GM21737 (cell line): Measurements from ENCODE around the gene LLGL1.

Experiments
- ATAC-seq: cut with Tn5 transposase; IDR thresholded peaks from one replicate; pipeline ENCODE4 v1.9.1; 2021; ENCODE audit warnings: mild to moderate bottlenecking, moderate library complexity; ENCODE audit not compliant: unreplicated experiment

The LLGL1 gene

DNA sequence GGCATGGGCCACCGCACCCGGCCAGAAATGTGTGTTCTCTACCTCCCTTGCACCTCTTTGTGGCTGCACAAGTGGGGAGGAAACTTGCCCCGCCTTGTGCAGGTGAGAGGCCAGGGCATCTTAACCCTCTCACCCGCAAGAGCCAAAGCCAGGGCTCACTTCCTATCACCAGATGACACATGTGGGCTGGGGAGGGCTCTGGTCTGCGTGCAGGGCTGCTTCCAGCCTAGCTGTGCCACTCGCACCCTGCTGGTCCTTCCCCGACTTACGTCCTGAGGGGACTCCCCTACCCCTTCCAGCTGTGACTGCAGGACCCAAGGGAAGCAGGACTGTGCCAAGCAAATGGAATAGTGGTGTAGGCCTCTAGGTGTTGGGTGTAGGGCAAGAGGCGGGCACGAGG lies 41.9 kb downstream of the LLGL1 start:
- ATAC-seq = no peak

DNA sequence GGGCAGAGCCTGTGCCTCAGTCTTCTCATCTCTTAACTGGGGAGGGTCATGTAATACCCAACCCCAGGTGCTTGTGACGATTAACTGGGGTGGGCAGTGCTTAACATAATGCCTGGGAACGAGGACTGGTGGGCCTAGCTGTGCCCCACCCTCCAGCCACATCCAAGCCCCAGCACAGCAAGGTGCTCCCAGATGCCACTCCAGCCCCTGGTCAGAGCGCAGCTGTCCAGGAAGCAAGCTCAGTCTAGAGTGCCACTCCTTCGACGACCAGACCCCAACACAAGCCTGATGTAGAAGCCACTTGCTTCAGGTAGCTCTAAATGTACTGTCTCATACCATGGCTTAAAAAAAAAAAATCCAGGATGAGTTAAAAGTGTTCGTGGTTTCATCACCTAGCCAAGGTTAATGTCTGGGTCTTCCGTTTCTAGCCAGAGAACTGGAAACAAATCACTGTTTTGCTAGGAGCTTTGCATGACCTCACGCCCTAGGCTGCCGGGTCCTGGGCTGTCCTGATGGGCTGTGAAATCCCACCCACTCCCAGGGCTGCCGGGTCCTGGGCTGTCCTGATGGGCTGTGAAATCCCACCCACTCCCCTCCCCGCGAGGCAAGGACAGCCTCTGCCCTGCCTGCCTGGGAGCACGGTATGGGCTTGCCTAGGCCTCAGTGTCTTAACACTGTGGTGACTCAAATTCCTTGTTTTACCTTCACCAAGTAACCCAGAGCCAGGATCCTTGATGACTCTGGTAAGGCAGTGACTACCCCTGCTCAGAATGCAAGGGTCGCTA lies 42.7 kb downstream of the LLGL1 start:
- no peak for ATAC-seq

DNA sequence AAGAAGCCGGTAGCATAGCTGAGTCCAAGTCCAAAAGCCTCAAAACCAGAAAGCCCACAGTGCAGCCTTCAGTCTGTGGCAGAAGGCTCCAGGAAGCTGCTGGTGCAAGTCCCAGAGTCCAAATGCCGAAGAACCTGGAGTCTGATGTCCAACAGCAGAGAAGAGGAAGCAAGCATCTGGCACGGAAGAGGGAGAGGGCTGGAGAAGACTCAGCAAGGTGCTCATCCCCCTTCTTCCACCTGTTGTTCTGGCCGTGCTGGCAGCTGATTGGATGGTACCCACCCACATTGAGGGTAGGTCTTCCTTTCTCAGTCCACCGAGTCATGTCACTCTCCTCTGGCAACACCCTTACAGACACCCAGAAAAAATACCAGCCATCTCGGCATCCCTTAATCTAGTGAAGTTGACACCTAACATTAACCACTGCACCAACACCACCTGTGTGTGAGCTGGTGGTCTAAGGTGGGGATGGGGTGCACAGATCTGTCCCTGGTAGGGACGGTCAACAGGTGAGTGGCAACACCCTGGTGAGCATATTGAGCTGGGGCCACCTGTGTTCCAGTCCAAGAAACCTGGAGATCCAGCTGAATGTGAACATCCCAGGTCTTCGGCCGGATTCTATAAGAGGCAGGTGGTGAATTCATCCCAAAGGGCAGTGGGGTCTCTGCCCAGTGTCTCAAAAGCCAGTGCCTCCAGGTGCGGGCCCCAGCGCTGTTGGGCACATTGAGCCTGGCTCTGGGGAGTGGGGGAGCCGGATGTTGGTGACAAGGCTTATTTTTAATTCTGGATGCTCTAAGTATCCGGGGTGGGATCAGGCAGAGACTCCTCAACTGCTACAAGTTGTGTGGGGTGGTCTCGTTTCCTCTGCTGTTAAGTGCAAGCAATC lies 44.9 kb downstream of the LLGL1 start:
- no peak for ATAC-seq

DNA sequence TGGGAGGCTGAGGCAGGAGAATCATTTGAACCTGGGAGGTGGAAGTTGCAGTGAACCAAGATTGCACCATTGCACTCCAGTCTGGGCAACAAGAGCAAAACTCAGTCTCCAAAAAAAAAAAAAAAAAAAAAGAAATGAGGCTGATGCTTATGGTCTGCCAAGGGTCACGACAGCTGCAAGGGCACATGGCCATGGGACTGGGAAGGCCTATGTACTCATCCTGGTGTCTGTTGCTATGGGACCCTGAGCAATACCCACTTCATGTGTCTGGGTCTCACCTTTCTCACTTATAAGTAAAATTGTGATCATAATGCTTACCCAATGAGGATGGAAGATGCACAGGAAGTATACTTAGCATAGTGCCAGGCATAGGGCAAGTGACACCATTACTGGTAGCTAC lies 51.6 kb downstream of the LLGL1 start:
- no peak for ATAC-seq

DNA sequence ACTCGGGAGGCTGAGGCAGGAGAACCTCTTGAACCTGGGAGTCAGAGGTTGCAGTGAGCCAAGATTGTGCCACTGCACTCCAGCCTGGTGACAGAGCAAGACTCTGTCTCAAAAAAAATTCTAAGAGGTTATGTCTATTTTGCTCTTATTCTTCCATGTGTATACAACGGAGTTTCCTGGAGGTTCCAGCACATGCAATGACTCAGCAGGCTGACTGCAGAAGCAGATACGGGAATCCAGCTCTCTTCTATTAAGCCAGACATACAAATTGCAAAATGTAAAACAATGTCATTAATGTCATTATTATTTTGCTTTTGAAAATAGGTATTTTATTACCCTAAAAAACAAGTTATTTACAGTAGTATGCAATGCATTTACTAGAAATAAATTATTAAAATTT lies 53.4 kb downstream of the LLGL1 start:
- ATAC-seq = no peak

DNA sequence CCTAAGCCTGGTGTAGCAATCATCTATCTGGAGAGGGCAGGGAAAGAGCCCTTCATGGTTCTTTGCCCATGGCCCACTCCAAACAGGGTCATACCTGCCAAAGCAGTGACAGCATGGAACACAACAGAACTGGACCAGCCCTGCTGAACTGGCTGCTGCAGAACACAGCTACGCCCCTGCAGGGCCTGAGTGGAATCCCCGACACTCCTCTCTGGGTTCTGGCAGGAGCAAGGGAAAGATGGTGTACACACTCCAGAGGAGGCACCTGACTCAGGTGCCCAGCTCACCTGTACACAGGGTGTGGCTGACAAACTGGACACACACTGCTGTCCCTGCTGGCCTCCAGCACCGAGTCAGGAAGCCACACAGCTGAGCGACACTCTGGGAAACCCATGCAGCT lies 54.8 kb downstream of the LLGL1 start:
- ATAC-seq = no peak

DNA sequence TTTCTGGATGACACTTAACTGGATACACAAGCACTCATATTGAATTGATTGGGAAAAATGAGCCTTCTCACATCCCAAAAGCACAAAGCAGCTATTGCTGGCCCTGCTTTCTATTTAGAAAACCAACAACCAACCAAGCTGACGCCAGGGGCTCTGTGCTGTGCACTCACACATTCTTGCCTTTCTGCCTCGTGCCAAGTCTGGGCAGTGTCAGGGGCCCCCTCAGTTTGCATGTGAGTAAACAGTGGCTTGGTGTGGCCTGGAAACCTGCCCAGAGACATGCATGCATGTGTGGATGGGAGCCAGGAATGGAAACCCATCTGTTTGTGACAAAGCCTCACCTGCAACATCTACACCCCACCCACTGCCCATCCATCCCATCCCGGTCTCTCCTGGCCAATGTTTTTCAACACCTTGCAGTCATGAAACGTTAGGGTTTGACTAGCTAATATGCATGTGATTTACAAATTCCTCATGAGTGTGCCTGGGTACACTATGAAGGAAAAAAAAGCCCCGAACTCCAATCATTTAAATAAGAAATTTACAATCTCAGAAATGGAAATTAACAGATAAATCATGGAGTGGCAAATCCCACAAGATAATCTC lies 55.4 kb downstream of the LLGL1 start:
- ATAC-seq = no peak

DNA sequence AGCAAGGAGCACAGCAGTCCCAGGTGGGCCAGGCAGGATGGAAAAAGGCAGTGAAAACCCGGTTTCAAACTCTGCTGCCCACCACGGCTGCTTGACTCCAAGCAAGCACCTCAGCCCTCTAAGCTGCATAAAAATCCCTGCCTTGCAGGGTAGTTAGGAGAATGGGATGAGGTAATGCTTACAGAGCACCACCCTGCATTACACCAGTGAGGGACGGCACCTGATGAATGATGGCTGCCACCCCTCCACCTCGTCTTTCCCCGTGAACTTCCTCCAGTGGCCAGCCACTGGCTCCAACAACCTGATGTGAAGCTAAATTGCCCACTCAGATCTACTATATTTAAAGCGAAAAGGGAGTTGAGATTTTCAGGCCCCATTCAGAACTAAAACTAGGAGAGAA lies 56.4 kb downstream of the LLGL1 start:
- no peak for ATAC-seq

DNA sequence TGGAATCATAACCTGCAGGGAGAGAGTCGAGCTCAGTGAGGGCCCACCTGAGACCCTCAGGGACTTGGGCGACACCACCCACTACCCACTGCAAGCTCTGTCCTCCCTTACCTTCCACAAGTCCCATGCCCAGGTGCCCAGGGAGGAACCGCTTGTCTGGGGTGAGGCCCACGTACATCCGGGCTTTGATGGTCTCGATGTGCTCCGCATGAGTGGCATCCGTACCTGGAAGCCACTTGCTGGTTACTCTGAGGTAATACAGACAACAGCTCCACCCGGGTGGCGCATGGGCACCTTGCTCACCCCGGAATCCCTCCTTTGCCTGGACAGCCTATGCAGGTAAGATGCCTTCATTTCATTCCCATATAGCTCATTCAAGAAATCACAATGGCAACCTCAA lies 59.9 kb downstream of the LLGL1 start:
- no peak for ATAC-seq

DNA sequence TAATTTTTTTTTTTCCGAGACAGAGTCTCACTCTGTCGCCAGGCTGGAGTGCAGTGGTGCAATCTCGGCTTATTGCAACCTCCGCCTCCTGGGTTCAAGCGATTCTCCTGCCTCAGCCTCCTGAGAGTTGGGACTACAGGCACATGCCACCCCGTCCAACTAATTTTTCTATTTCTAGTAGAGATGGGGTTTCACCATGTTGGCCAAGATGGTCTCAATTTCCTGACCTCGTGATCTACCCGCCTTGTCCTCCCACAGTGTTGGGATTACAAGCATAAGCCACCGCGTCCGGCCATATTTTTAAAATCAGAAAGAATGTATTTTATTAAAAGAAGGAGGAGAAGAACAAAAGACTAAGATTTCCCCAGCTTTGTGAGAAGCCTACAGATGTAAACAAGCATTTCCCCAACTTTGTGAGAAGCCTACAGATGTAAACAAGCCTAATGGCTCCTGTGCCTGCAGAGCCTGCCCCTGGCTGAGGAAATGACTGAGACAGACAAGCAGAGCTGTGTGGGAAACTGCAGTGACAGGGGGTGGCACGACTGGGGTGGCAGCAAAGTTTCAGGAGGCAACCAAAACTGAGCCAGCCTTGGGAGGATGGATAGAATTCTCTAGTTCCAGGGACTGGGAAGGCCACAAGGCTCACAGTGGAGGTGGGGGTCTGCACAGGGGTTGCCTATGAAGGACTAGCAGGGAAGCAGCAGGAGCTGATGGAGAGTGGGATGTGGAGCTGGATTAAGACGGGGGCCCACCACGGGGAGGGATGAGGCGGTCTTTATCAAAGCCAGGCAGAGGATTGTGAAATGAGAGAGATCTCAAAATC lies 66.5 kb downstream of the LLGL1 start:
- no peak for ATAC-seq
